ENCODE measurements around the gene SREK1IP1.

GRCh38 chr5:64744914-64745313 is 23.6 kb downstream of the SREK1IP1 start:
- no peak for TF ChIP-seq EZH2phosphoT487 (IDR thresholded peaks at IDR 0.05; ENCODE audit: insufficient read depth, low read depth)
- no peak for TF ChIP-seq EZH2 (IDR thresholded peaks at IDR 0.05; ENCODE audit: insufficient read depth, poor library complexity, severe bottlenecking)
